Ovary (tissue), 9 donors: ENCODE results near the gene MAD1L1. TPM values are rescaled to one million over a fixed set of nuclear protein-coding genes. Genes with fewer than 3 reads are reported as not detected.

Experiments
- DNase-seq, 5 donors: peaks; one replicate each; pipeline ENCODE4 v3.0.0-alpha.2; 2019 to 2020
- H3K27ac ChIP-seq, 2 donors: fragments of 200-600 bp; one replicate each; pipeline versions ENCODE4 v1.5.1 to v1.8.0; 2019 to 2022
- H3K27me3 ChIP-seq: fragments of 200-600 bp; one replicate; pipeline ENCODE4 v1.8.0; 2022
- H3K36me3 ChIP-seq: fragments of 200-600 bp; sonication (generic); one replicate; pipeline ENCODE4 v1.5.1; 2019
- H3K4me1 ChIP-seq: one replicate; pipeline ENCODE4 v1.8.1; 2013; ENCODE audit warnings: mild to moderate bottlenecking, moderate library complexity; ENCODE audit not compliant: insufficient read depth
- H3K4me3 ChIP-seq: fragments of 200-600 bp; sonication (generic); one replicate; pipeline ENCODE4 v1.5.1; 2017
- H3K9me3 ChIP-seq, 2 donors: fragments of 200-600 bp in 1 of 2; sonication (generic) in 1 of 2; one replicate each; pipeline versions ENCODE4 v1.5.1 to v1.8.1; 2013 to 2019; ENCODE audit warnings: mild to moderate bottlenecking in 1 of 2, moderate library complexity in 1 of 2
- CTCF ChIP-seq, 3 donors: fragments of 450-650 bp in 2 of 3; fragments of 200-600 bp in 1 of 3; IDR thresholded peaks; one replicate each; pipeline versions ENCODE4 v1.5.1 to v1.8.0; 2016 to 2022; ENCODE audit warnings: antibody characterized with exemption in 3 of 3, mild to moderate bottlenecking in 1 of 3
- EP300 ChIP-seq: sonication (generic); formaldehyde crosslinking; IDR thresholded peaks from one replicate; pipeline ENCODE4 v1.6.1; 2017; ENCODE audit warnings: antibody characterized with exemption
- POLR2A ChIP-seq: fragments of 450-650 bp; IDR thresholded peaks from one replicate; pipeline ENCODE4 v1.6.1; 2017; ENCODE audit warnings: antibody characterized with exemption, mild to moderate bottlenecking, moderate library complexity
- WGBS, 3 donors: extraction: QIAGEN DNeasy Blood & Tissue Kit in 1 of 3; methylation state at CpG; one replicate each; pipeline versions ENCODE4 v1.1.5 to v1.1.7; 2013 to 2017; 5-methylcytosine and 5-hydroxymethylcytosine counted together
- intact Hi-C, 4 donors: fragments of 100-400 bp; cut with DNase I; formaldehyde crosslinking; loops; one replicate each; pipeline versions ENCODE4 v1.11.0 to v1.15.1; 2022 to 2023
- polyA plus RNA-seq, 2 donors: library from polyadenylated mRNA; stranded (reverse); fragments of 200-250 nt in 1 of 2; fragments of 350-450 nt in 1 of 2; fragmentation: Illumina TruSeq in 1 of 2; extraction: RNeasy Lipid Tissue Mini Kit (QIAGEN cat#74804) in 1 of 2; gene quantifications; one replicate each; pipeline ENCODE4 v1.2.3, GENCODE V29; 2013 to 2014
- total RNA-seq, 7 donors: library from RNA; depleted of rRNA in 2 of 7; stranded (reverse); fragments of >200 nt in 2 of 7; fragmentation: NEBNext Ultra II Directional in 3 of 7; extraction: Animal tissue kit (Norgen Biotek cat#: 25700) in 3 of 7; gene quantifications; one replicate each; pipeline versions ENCODE4 v1.1.0 to v1.2.4, GENCODE V29; 2016 to 2023
- donor health status: DM: no; HTN: no; CAD: no; lungs with moderate emphysema.
- donor health status: DM: no; HTN: no; CAD: no.
- donor health status: Bipolar disorder and iron deficiency.
- donor health status: DM: yes; HTN: yes; CAD: no.
- donor health status: DM: no; HTN: no; CAD: no.
- donor health status: DM: yes; HTN: yes; CAD: no.

Gene MAD1L1
- total and polyA plus RNA-seq, 9 donors: 5.9 to 36.6 (median 22.8) TPM

- TF ChIP-seq POLR2A (no peak), CTCF (IDR thresholded peaks at IDR 0.05) (no peak), EP300 (no peak)
- no peak for DNase-seq
- whole genome bisulfite sequencing, 3 donors: 76 to 84% (median 81%) methylated on average over 18 to 19 of the region's 19 CpGs
- intact Hi-C loops: no loop called here
- H3K27ac ChIP-seq: no peak overlapping the region
- H3K9me3 ChIP-seq: no peaks in the 10 kb centered on the region
- no peak overlapping the region for H3K4me3 ChIP-seq
- H3K36me3 ChIP-seq: no peaks in the 10 kb centered on the region
- no peaks in the 10 kb centered on the region for H3K27me3 ChIP-seq
- H3K4me1 ChIP-seq: no peaks in the 10 kb centered on the region
Observed at GRCh38 chr7:1974290-1975101, 258.2 kb downstream of the MAD1L1 start.

DNA sequence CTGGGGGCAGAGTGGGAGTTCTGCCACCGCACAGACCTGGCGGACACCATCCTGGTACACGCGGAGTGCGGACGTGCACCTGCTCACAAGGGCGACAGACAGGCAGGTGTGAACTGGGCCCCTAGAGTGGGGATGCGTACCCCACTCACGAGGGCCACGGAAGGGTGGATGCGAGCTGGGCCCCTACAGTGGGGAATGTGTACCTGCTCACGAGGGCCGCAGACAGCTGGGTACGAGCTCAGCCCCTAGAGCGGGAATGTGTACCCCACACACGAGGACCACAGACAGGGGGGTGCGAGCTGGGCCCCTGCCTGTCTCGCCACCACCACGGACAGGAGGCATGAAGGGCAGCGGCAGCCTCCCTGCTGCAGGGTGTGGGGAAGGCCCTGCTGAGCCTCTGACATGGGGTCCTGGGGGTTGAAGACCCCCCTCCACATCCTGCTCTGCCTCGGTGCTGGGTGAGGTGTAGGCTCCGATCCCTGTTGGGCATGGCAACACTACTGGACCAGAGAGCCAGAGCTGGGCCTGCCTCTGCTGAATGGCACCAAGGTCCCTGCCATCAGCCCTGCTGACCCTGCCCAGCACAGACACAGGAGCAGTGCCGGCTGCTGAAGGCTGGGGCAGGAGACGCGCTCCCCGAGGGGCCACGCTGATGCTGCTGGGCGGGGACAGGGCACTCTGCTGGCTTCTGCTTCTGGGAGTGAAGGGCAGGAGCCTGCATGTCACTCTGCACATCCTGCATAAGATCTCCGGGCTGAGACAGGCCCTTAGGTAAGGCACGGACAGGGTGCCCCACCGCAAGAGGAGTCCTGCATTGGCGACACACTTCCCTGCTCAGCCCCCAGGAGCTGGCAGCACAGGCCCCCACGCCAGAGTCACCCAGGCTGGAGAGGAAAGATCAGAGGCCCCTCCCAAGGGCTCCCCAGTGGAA is 259.2 kb downstream of the MAD1L1 start:
- WGBS, 3 donors: 93% methylated on average over 28 to 33 of the region's 33 CpGs
- Histone ChIP-seq H3K4me3 (no peak overlapping the region), H3K36me3 (no peaks in the 10 kb centered on the region), H3K27me3 (no peaks in the 10 kb centered on the region), H3K27ac (no peak overlapping the region), H3K4me1 (no peaks in the 10 kb centered on the region), H3K9me3 (no peaks in the 10 kb centered on the region)
- intact Hi-C loops: no loop called here
- TF ChIP-seq CTCF (IDR thresholded peaks at IDR 0.05) (no peak), EP300 (no peak), POLR2A (no peak)
- DNase-seq: no peak

GRCh38 chr7:1972744-1973143 is 260.0 kb downstream of the MAD1L1 start:
- Histone ChIP-seq H3K9me3 (no peaks in the 10 kb centered on the region), H3K36me3 (no peaks in the 10 kb centered on the region), H3K4me3 (no peak overlapping the region), H3K27me3 (no peaks in the 10 kb centered on the region), H3K4me1 (no peaks in the 10 kb centered on the region), H3K27ac (no peak overlapping the region)
- no peak for DNase-seq
- WGBS, 3 donors: 75 to 78% (median 77%) methylated on average over 9 of the region's 9 CpGs
- intact Hi-C loops: no loop called here
- TF ChIP-seq POLR2A (no peak), CTCF (IDR thresholded peaks at IDR 0.05) (no peak), EP300 (no peak)

DNA sequence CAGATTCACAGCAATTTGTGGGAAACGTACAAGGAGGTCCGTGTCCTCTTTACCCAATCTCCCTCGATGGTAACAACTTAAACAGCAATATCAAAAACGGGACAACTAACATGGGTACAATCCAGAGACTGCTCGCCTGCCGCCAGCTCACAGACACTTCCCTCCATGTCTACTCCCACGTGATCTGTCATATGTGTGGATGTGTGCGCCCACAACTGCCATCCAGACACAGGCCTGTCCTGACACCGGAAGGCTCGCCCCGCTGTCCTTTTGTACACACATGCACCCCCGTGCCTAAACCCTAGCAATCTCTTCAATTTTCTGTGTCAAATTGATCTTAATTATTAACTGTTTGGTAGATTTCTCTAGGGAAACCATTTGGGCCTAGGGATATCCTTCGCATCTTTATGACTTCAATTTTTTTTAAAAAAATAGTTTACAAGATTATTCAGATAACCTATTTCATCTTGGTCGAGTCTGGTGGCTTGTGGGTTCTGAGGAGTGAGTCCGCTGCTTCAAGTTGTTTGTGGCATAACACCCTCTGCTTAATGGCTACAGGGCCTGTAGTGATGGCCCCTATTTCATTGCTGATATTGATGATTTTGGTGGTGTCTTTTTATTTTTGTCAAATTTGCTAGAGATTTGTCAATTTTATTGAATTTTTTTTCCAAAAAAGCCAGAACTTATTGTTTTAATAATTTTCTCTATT is 260.6 kb downstream of the MAD1L1 start:
- H3K9me3 ChIP-seq: no peaks in the 10 kb centered on the region
- H3K4me3 ChIP-seq: no peak overlapping the region
- intact Hi-C loops: no loop called here
- 92 to 96% (median 95%) methylated on average over 15 of the region's 15 CpGs for WGBS, 3 donors
- no peaks in the 10 kb centered on the region for H3K27me3 ChIP-seq
- H3K4me1 ChIP-seq: no peaks in the 10 kb centered on the region
- H3K36me3 ChIP-seq: no peaks in the 10 kb centered on the region
- no peak for DNase-seq
- no peak overlapping the region for H3K27ac ChIP-seq
- no peak for TF ChIP-seq POLR2A
- no peak for TF ChIP-seq EP300
- no peak for TF ChIP-seq CTCF (IDR thresholded peaks at IDR 0.05)
